Measurements from ENCODE around the gene JPT2.

JPT2 gene

DNA sequence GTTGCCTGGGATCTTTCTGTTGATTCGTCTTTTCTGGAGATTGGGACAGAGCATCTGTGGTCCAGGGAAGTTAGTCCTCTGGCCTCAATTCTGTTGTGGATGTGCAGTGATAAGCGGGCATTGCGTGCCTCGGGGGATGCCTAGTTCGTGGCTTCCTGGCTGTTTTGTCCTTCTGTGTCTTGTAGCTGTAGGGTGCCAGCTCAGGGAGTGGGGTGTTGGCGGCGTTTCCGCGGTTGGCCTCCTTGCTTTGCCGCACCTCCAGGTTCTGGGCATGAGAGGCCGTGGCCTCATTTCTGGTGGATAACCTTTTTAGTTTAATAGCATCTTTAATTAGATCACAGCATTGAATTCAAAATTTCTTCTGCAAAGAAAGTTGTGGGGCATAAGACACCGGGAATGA lies 1.4 kb upstream of the JPT2 start:
- no peak for DNase-seq

DNA sequence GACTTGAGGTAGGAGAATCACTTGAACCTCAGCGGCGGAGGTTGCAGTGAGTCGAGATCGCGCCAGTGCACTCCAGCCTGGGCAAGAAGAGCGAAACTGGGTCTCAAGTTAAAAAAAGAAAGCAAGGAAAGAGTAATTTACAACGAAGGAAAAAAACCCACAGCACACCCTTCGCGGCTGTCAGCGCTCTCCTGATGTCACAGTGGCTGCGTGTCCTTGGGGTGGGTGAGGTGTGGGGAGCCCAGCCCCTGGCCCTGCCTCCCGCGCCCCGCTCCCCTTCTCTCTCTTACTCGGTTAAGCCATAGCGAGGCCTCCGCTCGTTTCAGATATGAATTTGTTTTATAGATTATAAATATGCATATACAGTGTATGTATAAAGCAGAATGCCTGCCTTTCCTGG lies 740 bp upstream of the JPT2 start:
- DNase-seq = no peak

DNA sequence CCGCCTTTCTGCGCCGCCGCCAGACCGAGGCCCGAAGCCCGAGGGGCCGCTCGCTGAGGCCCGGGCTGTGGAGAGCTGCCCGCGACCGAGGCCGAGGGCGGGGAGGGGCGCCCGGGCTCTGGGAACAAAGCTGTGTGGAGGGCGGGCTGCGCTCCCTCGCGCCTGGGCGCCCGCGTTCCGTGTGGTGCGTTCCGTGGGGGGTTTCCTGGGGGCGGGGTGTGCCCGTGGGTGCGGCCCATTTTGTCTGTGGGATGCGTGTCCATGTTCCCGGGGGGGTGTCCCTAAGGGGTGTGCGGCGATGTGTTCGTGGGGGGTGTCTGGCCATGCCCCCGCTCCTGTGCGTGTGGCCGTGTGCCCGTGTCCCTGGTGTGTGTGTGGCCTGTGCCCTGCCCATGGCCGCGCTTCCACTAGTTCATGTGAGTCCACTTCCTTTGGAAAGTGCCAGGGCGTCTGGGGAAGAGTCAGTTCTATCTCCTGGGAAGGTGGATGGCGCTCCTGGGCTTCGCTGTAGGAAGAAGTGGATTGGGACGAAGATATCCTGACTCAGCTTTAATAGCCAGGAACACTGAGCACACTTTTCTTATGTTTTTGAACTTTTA lies 520 bp downstream of the JPT2 start:
- DNase-seq = peak; percentile 50 to 67 (median 65)

DNA sequence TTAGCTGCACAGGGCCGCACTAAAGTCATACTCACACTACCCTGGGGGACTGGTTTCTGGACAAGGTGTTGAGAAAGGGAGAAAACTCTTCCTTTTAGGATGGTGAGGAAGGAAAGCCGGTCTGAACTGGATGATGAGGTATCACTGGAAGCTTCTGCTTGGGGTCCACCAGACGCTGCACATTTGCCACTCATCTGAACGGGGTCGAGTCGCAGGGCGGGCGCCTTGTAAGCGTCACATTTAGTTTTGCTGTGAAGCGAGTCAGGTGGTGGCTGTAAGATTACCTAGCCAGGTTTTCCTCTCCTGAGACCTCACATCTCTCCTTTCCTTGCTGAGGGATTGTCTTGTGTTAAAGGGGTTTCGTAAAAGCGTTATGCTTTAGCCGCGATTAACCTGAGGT lies 2.3 kb downstream of the JPT2 start:
- DNase-seq = no peak

DNA sequence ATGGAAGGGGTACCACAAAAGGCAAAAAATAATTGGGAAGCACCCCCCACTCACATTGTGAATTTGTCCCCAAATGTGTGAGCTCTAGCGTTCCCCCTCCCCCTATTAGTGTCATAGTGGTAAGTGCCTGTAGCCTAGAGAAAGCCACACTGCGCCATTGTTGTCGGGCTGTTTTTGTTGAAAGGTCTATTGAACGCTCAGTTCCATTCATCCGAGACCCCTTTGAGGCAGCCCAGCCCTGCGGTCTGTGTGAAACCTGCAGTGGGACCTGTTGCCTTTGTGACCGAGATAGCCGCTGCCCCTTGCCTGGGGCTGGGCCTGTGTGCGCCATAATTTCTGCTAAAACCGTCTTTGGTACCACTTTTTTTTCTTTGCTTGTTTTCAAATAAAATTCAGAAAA lies 3.0 kb downstream of the JPT2 start:
- no peak for DNase-seq

DNA sequence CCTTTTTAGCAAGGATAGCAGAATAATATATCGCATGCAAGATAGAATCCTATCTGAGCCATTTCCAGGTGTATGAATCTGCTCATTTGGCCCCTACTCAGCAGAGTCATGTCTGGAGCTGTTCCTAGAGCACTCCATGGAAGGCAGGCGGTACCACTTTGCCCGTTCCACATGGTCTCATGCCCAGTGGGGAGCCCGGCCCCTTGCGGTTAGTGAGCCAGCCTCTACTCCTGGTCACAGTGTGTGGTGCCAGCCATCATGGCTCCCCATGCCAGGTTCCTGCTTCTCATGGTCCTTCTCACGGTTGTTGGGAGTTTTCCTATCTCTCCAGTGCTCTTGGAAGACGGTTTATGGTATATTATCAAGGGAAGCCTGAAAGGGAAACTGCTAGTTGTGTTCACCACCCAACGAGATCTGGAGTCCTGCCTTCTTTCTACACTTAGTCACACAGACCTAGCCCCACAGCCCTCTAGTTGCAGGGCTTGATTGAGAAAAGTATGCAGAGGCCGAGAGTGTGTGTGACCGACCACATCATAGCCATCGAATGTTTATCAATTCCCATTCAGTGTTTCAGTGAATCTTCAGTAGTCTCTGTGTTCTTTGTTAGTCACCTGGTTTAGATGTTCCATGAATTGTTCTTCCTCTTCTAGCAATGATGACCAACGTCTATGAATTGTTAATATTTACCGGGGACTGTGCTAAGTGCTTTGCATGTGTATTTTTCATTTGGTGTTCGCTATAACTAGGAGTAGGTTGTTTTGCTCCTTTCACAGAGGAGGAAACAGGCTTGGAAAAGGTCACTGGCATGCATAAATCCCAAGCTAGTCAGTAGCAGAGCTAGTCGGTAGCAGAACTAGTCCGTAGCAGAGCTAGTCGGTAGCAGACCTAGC lies 9.6 kb downstream of the JPT2 start:
- no peak for DNase-seq

DNA sequence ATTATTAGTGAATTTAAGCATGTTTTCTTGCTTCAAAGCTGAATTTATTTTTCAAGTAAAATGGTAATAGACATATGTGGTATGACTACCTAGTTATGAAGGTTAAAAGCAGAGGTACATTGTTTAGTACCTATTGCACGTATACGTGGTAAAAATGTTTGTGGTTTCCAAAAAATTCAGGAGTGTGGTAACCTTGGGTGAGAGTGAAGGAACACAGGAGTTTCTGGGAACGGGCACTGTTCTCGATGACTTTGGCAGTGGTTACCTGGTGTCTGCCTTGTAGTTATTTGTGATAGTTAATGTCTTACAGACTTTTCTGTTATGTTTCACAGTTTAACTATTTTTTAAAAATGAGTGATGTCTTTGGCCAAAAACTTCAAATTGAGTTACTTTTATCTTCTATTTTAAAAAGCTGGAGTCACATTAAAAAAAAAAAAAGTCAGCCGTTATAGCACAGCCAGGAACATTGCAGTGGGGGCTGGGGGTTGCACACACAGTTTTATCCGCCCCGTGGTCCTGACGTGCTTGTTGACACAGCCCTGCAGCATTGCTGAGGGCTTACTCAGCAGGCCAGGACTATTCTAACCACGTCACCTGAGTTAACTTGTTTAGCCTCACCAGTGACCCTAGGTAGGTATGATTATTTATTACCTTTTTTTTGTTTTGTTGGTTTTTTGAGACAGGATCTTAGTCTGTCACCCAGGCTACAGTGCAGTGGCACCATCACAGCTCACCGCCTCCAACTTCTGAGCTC lies 10.9 kb downstream of the JPT2 start:
- no peak for DNase-seq

DNA sequence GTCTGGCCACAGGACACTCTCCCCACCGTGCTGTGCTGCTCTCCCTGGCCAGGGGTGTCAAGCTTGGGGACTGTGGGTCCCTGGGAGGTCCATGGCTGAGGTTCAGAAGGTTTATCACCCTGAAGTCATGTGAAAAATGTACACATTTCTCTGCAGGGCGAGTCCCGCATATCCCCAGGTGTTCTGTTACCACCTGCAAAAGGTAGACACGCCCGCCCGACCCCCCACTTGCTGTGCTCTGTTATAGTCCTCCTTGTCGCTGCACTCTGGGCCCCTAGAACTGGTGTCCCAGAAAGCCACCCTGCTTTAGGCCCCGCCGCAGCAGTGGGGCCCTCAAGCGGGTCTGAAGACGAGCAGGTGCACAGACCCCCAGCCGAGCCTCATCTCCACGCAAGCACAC lies 11.8 kb downstream of the JPT2 start:
- no peak for DNase-seq

DNA sequence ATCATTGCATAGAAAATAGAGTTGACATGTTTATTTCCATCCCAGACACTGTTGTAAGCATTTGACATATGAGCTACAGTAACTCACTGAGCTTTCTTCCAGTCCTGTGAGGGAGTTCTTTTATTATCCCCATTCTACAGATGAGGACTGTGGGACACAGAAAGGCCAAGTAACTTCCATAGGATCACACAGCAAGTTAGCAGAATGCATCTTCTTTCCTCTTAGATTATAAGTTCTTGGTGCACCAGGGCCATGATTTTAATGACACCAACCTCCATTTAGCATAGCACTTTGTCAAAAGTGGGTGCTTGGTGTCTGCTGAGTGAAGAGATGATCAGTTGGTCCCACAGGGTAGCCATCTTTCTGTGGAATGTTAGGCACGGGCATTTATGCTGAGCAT lies 12.7 kb downstream of the JPT2 start:
- no peak for DNase-seq

DNA sequence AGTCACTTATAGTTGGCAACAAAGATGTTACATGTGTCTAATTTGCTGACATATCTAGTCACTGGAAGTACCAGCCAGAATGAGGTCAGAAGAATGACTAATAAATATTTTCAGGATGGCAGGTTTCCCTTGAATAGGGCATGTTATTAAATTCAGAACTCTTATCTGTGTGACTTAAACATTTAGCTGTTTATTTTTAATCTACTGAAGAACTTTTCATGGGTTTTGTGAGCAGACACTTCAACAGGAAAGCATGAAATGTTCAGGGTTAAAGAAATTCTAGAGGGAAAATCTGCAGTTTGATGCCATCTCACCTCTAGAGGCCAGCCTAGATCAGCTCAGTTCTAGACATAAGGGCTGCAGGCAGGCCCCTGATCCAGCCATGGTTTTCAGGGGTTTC lies 13.2 kb downstream of the JPT2 start:
- no peak for DNase-seq

DNA sequence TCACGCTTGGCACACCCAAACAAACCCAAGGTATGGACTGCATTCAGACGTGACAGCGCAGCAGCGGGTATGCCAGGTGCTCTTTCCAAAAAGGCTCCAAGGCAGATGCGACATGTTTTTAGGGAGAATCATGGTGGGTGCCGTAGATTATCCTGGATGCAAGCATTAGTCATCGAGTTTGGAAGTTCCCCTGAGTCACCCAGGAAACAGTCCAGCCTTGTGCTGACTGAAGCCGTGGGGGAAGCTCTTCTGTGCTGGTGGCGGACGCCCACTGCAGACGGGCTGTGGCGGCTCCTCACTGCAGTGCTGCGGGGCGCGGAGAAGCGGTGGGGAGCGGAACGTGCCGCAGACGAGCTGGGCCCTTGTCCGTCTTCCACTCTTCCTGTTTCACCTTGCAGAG lies 13.9 kb downstream of the JPT2 start:
- DNase-seq = no peak

DNA sequence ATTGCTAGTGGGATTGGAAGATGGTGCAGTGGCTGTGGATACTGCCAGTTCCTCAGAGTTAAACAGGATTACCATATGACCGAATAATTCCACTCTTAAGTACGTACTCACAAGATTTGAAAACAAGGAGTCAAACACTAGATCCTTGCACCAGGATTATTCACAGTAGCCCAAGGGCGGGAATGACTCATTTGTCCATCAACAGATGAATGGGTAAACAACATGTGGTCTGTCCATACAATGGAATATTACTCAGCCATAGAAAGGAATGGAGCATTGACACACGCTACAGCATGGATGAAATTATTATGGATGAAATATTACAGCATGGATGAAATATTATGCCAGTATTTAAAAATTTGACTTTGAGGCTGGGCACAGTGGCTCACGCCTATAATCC lies 18.8 kb downstream of the JPT2 start:
- no peak for DNase-seq

DNA sequence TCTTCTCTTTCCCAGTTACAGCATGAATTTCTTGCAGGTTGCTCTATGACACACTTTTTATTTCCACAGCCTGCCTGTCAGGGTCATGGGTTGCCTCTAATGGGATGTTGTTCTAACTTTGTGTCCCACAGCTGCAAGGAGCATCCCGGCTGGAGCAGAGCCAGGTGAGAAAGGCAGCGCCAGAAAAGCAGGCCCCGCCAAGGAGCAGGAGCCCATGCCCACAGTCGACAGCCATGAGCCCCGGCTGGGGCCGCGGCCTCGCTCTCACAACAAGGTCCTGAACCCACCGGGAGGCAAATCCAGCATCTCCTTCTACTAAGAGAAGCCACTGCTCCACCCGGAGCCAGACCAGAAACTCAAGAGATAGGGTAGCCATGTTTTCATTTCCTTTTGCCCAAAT lies 20.6 kb downstream of the JPT2 start:
- no peak for DNase-seq

DNA sequence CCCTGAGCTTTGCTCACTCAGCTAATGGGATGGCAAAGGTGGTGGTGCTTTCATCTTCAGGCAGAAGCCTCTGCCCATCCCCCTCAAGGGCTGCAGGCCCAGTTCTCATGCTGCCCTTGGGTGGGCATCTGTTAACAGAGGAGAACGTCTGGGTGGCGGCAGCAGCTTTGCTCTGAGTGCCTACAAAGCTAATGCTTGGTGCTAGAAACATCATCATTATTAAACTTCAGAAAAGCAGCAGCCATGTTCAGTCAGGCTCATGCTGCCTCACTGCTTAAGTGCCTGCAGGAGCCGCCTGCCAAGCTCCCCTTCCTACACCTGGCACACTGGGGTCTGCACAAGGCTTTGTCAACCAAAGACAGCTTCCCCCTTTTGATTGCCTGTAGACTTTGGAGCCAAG lies 22.2 kb downstream of the JPT2 start:
- no peak for DNase-seq

DNA sequence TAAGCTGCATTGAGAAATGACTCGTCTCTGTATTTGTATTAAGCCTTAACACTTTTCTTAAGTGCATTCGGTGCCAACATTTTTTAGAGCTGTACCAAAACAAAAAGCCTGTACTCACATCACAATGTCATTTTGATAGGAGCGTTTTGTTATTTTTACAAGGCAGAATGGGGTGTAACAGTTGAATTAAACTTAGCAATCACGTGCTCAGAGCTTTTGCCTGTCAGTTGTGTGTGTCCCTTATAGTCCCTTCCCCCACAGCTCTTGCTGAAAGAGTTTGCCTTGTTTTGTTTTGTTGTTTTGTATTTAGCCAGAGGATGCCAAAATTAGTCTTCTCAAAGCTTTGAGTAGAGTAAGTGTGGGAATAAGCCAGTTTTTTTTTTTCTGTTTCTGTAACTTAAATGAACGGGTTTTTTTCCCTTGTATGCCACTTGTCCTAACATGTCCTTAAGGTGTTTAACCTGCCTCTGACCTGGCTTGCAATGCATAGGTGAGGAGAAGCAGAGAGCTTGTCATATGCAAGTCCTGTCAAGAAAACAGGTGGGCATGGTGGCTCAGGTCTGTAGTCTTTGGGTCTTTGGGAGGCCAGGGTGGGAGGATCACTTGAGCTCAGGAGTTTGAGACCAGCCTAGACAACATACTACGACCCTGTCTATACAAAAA lies 23.3 kb downstream of the JPT2 start:
- DNase-seq = no peak

DNA sequence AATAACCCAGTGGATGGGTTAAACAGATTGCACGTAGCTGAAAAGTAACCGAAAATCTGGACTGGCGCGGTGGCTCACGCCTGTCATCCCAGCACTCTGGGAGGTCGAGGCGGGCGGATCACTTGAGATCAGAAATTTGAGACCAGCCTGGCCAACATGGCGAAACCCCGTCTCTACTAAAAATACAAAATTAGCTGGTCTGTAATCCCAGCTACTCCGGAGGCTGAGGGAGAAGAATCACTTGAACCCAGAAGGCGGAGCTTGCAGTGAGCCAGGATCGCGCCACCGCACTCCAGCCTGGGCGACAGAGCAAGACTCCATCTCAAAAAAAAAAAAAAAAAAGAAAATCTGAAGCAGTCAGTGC lies 27.2 kb downstream of the JPT2 start:
- peak in 2 of 3 experiments; percentile 41 to 50 for DNase-seq

DNA sequence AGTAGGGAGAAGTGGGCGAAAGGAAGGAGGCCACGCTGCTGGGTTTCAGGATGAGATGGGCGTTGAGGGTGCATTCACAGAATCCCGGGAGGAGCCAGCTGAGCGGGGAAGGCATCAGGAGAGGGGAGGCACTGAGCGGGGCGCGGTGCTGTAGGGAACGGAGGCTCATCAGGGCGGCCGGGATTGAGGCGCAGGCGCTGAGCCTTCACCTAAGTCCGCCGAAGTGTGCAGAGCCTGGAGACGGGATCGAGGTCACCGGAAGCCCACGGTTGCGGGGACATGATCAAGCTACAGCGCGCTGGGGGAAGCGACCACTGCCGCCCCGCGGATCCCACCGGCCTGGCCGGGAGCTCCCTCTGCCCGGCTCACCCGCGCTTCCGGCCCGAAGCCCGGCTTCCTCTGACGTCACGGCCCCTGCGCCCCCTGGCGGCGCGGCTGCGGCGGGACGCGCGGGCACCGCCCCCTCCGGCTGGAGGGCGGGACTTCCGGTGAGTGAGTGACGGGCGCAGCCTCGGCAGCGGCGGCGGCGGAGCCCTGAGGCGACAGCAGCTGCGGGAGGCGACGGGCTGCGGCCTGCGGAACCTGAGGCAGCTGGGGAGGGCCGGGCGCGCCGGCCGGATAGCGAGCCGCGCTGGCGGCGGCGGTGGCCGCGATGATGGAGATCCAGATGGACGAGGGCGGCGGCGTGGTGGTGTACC lies 27.8 kb downstream of the JPT2 start, which contains the start of gene MAPK8IP3:
TSS of gene MAPK8IP3 (plus strand) at position 508 of the 698 bp plus-strand sequence. CDS start at position 653, 145 bp downstream.
- peak; percentile 94 to 98 (median 95) for DNase-seq

DNA sequence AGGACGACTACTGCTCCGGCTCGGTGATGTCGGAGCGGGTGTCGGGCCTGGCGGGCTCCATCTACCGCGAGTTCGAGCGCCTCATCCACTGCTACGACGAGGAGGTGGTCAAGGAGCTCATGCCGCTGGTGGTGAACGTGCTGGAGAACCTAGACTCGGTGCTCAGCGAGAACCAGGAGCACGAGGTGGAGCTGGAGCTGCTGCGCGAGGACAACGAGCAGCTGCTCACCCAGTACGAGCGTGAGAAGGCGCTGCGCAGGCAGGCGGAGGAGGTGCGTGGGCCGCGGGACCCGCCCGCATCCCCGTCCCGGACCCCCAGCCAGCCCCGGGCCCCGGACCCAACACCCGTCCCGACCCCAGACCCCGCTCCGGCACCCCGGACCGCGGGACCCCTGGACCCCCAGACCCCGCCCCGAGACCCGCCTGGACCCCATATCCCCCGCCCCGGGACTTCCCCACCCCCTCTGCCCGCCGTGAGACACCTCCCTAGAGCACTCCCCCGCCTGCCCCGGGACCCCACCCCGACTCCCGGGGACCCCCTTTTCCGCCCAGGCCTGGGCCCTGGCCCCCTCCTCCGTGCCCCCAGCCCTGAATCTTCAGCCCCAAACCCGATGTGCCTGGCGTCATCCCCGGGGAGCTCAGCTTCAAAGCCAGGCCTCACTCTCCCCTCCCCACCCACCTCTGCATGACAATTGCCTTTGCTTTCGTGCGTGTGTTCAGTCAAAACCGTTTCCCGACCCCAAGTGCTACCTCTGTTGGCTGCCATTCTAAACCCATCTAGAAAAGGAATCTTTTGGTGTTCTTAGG lies 28.5 kb downstream of the JPT2 start:
- DNase-seq = peak in 2 of 3 experiments; percentile 24 to 30

DNA sequence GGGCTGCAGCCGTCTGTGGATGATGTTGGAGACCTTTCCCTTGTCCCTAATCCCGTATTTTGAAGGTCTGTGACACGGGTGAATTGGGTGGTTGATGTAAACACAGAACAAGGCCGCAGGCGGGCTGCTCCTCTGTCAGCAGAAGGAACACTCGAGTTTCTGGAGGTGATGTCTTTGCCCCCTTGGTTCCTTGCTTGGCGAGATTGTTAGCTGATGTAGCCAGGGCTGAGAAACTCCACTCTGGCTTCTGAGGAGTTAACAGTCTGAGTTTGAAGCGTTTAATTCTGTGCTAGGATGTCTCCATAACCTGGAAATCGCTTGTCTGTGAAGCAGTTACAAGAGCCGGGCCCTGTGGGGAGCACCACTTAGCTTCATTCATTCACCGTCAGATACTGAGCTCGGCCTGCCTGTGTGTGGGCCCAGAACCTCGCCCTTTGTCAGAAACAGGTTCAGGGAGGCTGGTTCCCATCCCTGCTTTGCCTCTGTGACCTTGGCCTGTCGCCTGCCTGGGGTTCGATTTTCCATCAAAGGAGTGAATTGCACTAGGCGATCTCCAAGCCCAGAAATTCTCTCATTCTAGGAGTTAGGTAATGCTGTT lies 29.2 kb downstream of the JPT2 start:
- DNase-seq = no peak

DNA sequence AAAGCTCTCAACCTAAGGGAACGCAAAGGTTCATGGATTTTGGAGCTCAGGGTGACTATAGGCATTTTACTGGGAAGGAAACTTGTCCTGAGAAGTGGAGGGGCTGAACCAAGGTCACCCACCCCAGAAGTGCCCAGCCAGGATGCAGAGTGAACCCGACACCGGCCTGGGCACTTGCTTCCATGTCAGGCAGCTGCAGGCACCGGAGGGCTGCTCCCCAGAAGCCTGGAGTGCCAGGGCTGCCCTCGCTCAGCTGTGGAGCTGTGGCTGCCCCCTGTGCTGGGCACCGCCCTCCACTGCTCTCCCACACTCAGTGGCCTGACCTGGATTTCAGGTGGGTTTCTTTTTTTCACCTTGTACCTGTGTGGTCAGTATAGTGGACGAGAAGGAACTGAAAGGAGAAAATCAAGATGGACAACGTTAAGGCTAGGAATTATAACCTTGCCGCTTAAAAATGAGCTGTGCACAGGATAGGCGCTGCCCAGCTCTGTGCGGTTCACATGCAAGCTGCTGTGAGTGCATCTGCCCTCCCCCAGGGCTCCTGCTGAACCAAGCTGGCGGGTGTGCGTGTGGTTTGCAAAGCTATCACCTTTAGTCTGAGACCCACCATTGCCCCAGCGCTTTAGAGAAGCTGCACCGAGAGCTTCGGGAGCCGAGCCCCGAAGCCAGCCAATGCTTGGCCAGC lies 30.1 kb downstream of the JPT2 start:
- no peak for DNase-seq

DNA sequence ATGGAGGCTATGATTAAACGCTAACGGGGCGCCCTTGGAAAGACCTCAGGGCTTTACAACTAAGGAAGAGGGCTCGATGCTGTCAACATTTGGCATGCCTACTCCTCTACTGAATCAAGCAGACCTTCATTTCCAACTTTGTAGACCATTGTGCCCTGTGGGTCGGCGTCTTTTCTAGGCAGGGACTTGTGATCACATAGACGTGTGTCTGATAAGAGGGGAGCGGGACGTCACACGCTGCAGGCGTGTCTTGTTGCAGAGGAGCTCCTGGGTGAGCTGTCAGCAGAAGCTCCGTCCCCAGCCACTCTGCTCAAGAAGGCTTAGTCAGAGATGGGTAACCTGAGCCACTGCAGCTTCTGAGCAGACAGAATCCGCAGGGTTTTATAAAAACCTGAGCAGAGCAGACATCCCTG lies 30.7 kb downstream of the JPT2 start:
- peak in 1 of 3 experiments; percentile 73 for DNase-seq

Data from NCI-H1417 (cell line).